H1 (cell line): Measurements from ENCODE around the gene CHD9NB. TPM values are rescaled to one million over a fixed set of nuclear protein-coding genes. Genes with fewer than 3 reads are reported as not detected.
"Not testable (repeated sequence)": the region's sequence is repeated elsewhere in the genome, so short reads cannot be mapped to it uniquely, and the experiment has no call there.

Source experiments
- CTCF ChIA-PET: fragments of 300-600 bp; sonication (Branson Sonifier 250); formaldehyde crosslinking; loops from one replicate; lab custom pipeline; 2021; ENCODE audit not compliant: partially characterized antibody; lab: Charles Lee
- POLR2A ChIA-PET: fragments of 300-600 bp; sonication (Branson Sonifier 250); formaldehyde crosslinking; loops from one replicate; lab custom pipeline; 2021; ENCODE audit warnings: inconsistent platforms; ENCODE audit not compliant: partially characterized antibody; lab: Charles Lee
- DNase-seq, 2 experiments: peaks; one replicate each; pipeline versions ENCODE4 v3.0.0 to v3.0.0-alpha.2; 2010 to 2022; ENCODE audit warnings: low spot score in 2 of 2, low read depth in 1 of 2, mixed read lengths in 1 of 2
- FAIRE-seq: peaks from 2 replicates; lab custom pipeline; 2011; peaks lifted over from hg19 to GRCh38; lab: Jason Lieb, UNC
- H2AFZ ChIP-seq: 2 replicates; pipeline ENCODE4 v1.8.1; 2012; ENCODE audit warnings: low read length, inconsistent platforms
- H2AK5ac ChIP-seq: 2 replicates; pipeline ENCODE4 v1.6.1; 2013; ENCODE audit warnings: low read depth, low read length
- H2BK120ac ChIP-seq: replicated peaks from 2 replicates; pipeline ENCODE3; 2013; ENCODE audit warnings: low read depth, low read length, inconsistent platforms
- H2BK12ac ChIP-seq: 2 replicates; pipeline ENCODE4 v1.6.1; 2013; ENCODE audit warnings: low read depth, low read length
- H2BK15ac ChIP-seq: 2 replicates; pipeline ENCODE4 v1.6.1; 2013; ENCODE audit warnings: low read length
- H2BK20ac ChIP-seq: 2 replicates; pipeline ENCODE4 v1.6.1; 2013; ENCODE audit warnings: low read length
- H2BK5ac ChIP-seq: 2 replicates; pipeline ENCODE4 v1.6.1; 2013; ENCODE audit warnings: low read depth, low read length
- H3K14ac ChIP-seq: 2 replicates; pipeline ENCODE4 v1.6.1; 2013; ENCODE audit warnings: inconsistent platforms; ENCODE audit not compliant: insufficient read length
- H3K18ac ChIP-seq: 2 replicates; pipeline ENCODE4 v1.6.1; 2013; ENCODE audit warnings: low read length; ENCODE audit errors: extremely low read depth
- H3K23ac ChIP-seq: 2 replicates; pipeline ENCODE4 v1.6.1; 2013; ENCODE audit warnings: inconsistent platforms; ENCODE audit not compliant: insufficient read length
- H3K23me2 ChIP-seq: 2 replicates; pipeline ENCODE4 v1.6.1; 2013; ENCODE audit warnings: low read depth, low read length
- H3K27ac ChIP-seq: 2 replicates; pipeline ENCODE4 v1.6.1; 2011; ENCODE audit warnings: low read depth, low read length, inconsistent platforms
- H3K27me3 ChIP-seq, 4 experiments: replicated peaks in 1 of 4; 1 replicate in 1 of 4; 2 replicates in 3 of 4; pipeline versions ENCODE4 v1.6.1 to v1.8.1; 2011 to 2013; ENCODE audit warnings: low read length in 3 of 4, mild to moderate bottlenecking in 3 of 4, inconsistent platforms in 2 of 4, mixed read lengths in 2 of 4, moderate library complexity in 1 of 4; ENCODE audit not compliant: control insufficient read depth in 3 of 4, insufficient read depth in 3 of 4; ENCODE audit errors: extremely low read depth in 1 of 4
- H3K36me3 ChIP-seq, 4 experiments: 2 replicates each; pipeline versions ENCODE4 v1.6.1 to v1.8.1; 2011 to 2013; ENCODE audit warnings: mild to moderate bottlenecking in 4 of 4, low read length in 3 of 4, moderate library complexity in 2 of 4, control low read depth in 1 of 4, inconsistent platforms in 1 of 4; ENCODE audit not compliant: insufficient read depth in 4 of 4, control insufficient read depth in 2 of 4
- H3K4ac ChIP-seq: replicated peaks from 2 replicates; pipeline ENCODE3; 2013; ENCODE audit warnings: low read length, low read depth, mixed read lengths, inconsistent platforms; ENCODE audit not compliant: insufficient read length
- H3K4me1 ChIP-seq, 4 experiments: replicated peaks in 1 of 4; 1 replicate in 1 of 4; 2 replicates in 3 of 4; pipeline versions ENCODE4 v1.6.1 to v1.8.1; 2011 to 2013; ENCODE audit warnings: low read length in 3 of 4, inconsistent platforms in 2 of 4, mixed read lengths in 1 of 4; ENCODE audit not compliant: insufficient read depth in 4 of 4, control insufficient read depth in 3 of 4
- H3K4me2 ChIP-seq, 2 experiments: 2 replicates each; pipeline versions ENCODE4 v1.6.1 to v1.8.1; 2011 to 2013; ENCODE audit warnings: low read depth in 2 of 2, low read length in 2 of 2, control low read depth in 1 of 2, inconsistent platforms in 1 of 2, mild to moderate bottlenecking in 1 of 2; ENCODE audit not compliant: insufficient read depth in 1 of 2
- H3K4me3 ChIP-seq, 4 experiments: fragments of 200-600, 300-600 bp in 1 of 4; sonication (generic), shearing (Covaris generic), sonication (Bioruptor Twin) in 1 of 4; 2 replicates each; pipeline versions ENCODE4 v1.5.1 to v1.8.1; 2011 to 2016; ENCODE audit warnings: low read length in 4 of 4, low read depth in 3 of 4, control low read depth in 2 of 4, inconsistent platforms in 2 of 4, mild to moderate bottlenecking in 2 of 4, mixed read lengths in 1 of 4, moderate library complexity in 1 of 4; ENCODE audit not compliant: insufficient read depth in 2 of 4; ENCODE audit errors: extremely low read depth in 1 of 4
- H3K56ac ChIP-seq: replicated peaks from 2 replicates; pipeline ENCODE3; 2013; ENCODE audit warnings: low read depth, mild to moderate bottlenecking, mixed read lengths, low read length, inconsistent platforms; ENCODE audit not compliant: insufficient read length
- H3K79me1 ChIP-seq: 2 replicates; pipeline ENCODE4 v1.6.1; 2013; ENCODE audit warnings: low read depth, low read length, control low read depth
- H3K79me2 ChIP-seq, 2 experiments: 2 replicates each; pipeline versions ENCODE4 v1.6.1 to v1.8.1; 2012 to 2013; ENCODE audit warnings: low read length in 2 of 2, mild to moderate bottlenecking in 2 of 2, inconsistent platforms in 1 of 2; ENCODE audit not compliant: insufficient read depth in 2 of 2, control insufficient read depth in 1 of 2
- H3K9ac ChIP-seq, 4 experiments: replicated peaks in 1 of 4; 1 replicate in 1 of 4; 2 replicates in 3 of 4; pipeline versions ENCODE4 v1.6.1 to v1.8.1; 2011 to 2013; ENCODE audit warnings: low read depth in 3 of 4, low read length in 3 of 4, control low read depth in 2 of 4, mild to moderate bottlenecking in 2 of 4, moderate library complexity in 2 of 4, inconsistent platforms in 1 of 4; ENCODE audit errors: extremely low read depth in 1 of 4
- H3K9me3 ChIP-seq, 2 experiments: 2 replicates each; pipeline versions ENCODE4 v1.6.1 to v1.8.1; 2012 to 2013; ENCODE audit warnings: mild to moderate bottlenecking in 2 of 2, moderate library complexity in 2 of 2, control low read depth in 1 of 2, inconsistent platforms in 1 of 2, low read depth in 1 of 2, low read length in 1 of 2, mixed read lengths in 1 of 2; ENCODE audit not compliant: insufficient read depth in 2 of 2
- H4K20me1 ChIP-seq, 2 experiments: replicated peaks in 1 of 2; 2 replicates each; pipeline versions ENCODE3 to v1.8.1; 2011 to 2013; ENCODE audit warnings: inconsistent platforms in 2 of 2, low read length in 2 of 2, mild to moderate bottlenecking in 1 of 2; ENCODE audit not compliant: insufficient read depth in 2 of 2, control insufficient read depth in 1 of 2
- H4K5ac ChIP-seq: 2 replicates; pipeline ENCODE4 v1.6.1; 2013; ENCODE audit warnings: low read length, low read depth, mixed read lengths, inconsistent platforms; ENCODE audit not compliant: insufficient read length
- H4K8ac ChIP-seq: 2 replicates; pipeline ENCODE4 v1.8.0; 2013; ENCODE audit warnings: mild to moderate bottlenecking, moderate library complexity, low read length, inconsistent platforms; ENCODE audit not compliant: insufficient read depth; ENCODE audit errors: extremely low read depth
- H4K91ac ChIP-seq: replicated peaks from 2 replicates; pipeline ENCODE3; 2013; ENCODE audit warnings: low read length, mixed read lengths, inconsistent platforms; ENCODE audit not compliant: insufficient read length
- CEBPB ChIP-seq: IDR thresholded peaks from 2 replicates; pipeline ENCODE4 v1.6.1; 2012; ENCODE audit warnings: low read depth, low read length
- JUN ChIP-seq: IDR thresholded peaks from 2 replicates; pipeline ENCODE4 v1.6.1; 2011; ENCODE audit warnings: low read depth, mild to moderate bottlenecking, improper control_type of control experiment, low read length
- NRF1 ChIP-seq: IDR thresholded peaks from 2 replicates; pipeline ENCODE4 v1.6.1; 2011; ENCODE audit warnings: mild to moderate bottlenecking, low read depth, low read length, improper control_type of control experiment
- POLR2AphosphoS5 ChIP-seq: IDR thresholded peaks from 2 replicates; pipeline ENCODE4 v1.6.1; 2011; ENCODE audit warnings: low read depth, low read length
- RBBP5 ChIP-seq: IDR thresholded peaks from 2 replicates; pipeline ENCODE4 v1.7.1; 2012; ENCODE audit warnings: low read depth, mild to moderate bottlenecking, inconsistent platforms, low read length, moderate library complexity, borderline replicate concordance
- SAP30 ChIP-seq: fragments of 300-600 bp; sonication (generic); IDR thresholded peaks from 2 replicates; pipeline ENCODE4 v1.7.1; 2012; ENCODE audit warnings: low read length, moderate library complexity, mild to moderate bottlenecking, inconsistent platforms; ENCODE audit not compliant: insufficient read depth, insufficient replicate concordance
- SIX5 ChIP-seq: IDR thresholded peaks from 2 replicates; pipeline ENCODE4 v1.6.1; 2011; ENCODE audit warnings: mild to moderate bottlenecking, low read depth, low read length
- TBP ChIP-seq: IDR thresholded peaks from 2 replicates; pipeline ENCODE4 v1.6.1; 2011; ENCODE audit warnings: low read depth, low read length, improper control_type of control experiment
- WGBS, 2 experiments: shearing (Covaris generic) in 1 of 2; methylation state at CpG; one replicate each; pipeline versions ENCODE4 v1.1.6 to v1.1.7; 2013 to 2015; ENCODE audit warnings: low lambda C conversion rate in 2 of 2, mixed read lengths in 2 of 2, inconsistent platforms in 1 of 2, low coverage in 1 of 2, missing lambda C conversion rate in 1 of 2; ENCODE audit not compliant: insufficient replicate concordance in 2 of 2, insufficient coverage in 1 of 2, insufficient read length in 1 of 2; ENCODE audit errors: extremely low coverage in 1 of 2, missing lambda C conversion rate in 1 of 2; 5-methylcytosine and 5-hydroxymethylcytosine counted together
- polyA plus RNA-seq, 7 experiments: library from polyadenylated mRNA; depleted of rRNA in 3 of 7; stranded (reverse) in 5 of 7; unstranded in 2 of 7; fragments of >200 nt in 5 of 7; fragments of 200-250 nt in 2 of 7; gene quantifications; 1 replicate in 5 of 7; 2 replicates in 1 of 7; 4 replicates in 1 of 7; pipeline versions ENCODE4 v1.2.1 to v1.2.3, GENCODE V29; 2011 to 2013; ENCODE audit warnings: missing spikeins in 2 of 7, mixed read lengths in 2 of 7
- total RNA-seq: library from RNA; stranded (reverse); fragmentation: NEBNext Ultra II Directional; extraction: Animal tissue kit (Norgen Biotek cat#: 25700); gene quantifications from 2 replicates; pipeline ENCODE4 v1.2.1, GENCODE V29; 2021
- TF ChIP-seq, protein P1 (sequence below), 3 experiments: IDR thresholded peaks; 1 replicate in 2 of 3; 2 replicates in 1 of 3; pipeline versions ENCODE4 v1.5.1 to v1.6.1; 2011; ENCODE audit warnings: low read length in 3 of 3, mild to moderate bottlenecking in 3 of 3, inconsistent platforms in 2 of 3, low read depth in 1 of 3, moderate library complexity in 1 of 3; ENCODE audit not compliant: insufficient read depth in 1 of 3; ENCODE audit errors: control extremely low read depth in 1 of 3

CHD9NB gene
- total and polyA plus RNA-seq, 2 of the 8 experiments (the other 6 are each of a cell fraction or from before 2014, with no cell fraction given) = 4.5 to 5.9 TPM

DNA sequence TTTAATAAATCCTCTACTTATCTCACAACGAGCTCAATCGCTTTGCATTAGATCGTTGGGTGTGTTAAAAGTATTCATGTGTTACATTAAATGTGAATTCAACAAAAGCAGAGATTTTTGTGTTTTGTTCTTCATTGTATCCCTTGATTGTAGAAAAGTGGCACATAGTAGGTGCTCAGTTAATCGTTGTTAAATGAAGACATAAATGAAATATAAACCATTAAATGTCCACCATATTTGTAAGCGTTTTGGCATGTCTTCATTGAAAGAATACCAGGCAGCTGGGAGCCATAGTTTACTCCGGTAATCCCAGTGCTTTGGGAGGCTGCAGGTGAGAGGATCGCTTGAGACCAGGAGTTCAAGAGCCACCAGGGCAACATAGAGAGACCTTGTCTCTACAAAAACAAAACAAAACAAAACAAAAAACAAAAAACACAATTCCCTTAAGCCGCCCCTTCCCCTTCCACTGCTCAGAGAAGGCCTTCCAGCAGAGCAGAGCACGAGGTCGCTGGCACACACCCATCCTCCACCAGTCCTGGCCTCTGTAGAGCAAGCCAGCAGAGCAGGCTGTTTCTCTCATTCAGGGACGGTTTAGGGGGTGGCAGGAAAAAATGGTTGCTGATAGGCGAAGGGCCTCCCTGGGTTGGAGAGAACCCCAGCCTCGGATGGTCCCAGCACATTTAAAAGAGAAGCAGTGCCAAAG is 1.4 kb upstream of the CHD9NB start (continued):
- TF ChIP-seq, protein P1, sequence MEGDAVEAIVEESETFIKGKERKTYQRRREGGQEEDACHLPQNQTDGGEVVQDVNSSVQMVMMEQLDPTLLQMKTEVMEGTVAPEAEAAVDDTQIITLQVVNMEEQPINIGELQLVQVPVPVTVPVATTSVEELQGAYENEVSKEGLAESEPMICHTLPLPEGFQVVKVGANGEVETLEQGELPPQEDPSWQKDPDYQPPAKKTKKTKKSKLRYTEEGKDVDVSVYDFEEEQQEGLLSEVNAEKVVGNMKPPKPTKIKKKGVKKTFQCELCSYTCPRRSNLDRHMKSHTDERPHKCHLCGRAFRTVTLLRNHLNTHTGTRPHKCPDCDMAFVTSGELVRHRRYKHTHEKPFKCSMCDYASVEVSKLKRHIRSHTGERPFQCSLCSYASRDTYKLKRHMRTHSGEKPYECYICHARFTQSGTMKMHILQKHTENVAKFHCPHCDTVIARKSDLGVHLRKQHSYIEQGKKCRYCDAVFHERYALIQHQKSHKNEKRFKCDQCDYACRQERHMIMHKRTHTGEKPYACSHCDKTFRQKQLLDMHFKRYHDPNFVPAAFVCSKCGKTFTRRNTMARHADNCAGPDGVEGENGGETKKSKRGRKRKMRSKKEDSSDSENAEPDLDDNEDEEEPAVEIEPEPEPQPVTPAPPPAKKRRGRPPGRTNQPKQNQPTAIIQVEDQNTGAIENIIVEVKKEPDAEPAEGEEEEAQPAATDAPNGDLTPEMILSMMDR (IDR thresholded peaks at IDR 0.05; ENCODE audit: control extremely low read depth in 1 of 3, insufficient read depth in 1 of 3, low read depth in 1 of 3, low read length in 3 of 3) = no peak
- TF ChIP-seq CEBPB = no peak
- TF ChIP-seq JUN = no peak
- no peak for TF ChIP-seq TBP
- no peak for TF ChIP-seq POLR2AphosphoS5
- no peak for TF ChIP-seq SAP30
- TF ChIP-seq NRF1 = no peak
- no peak for TF ChIP-seq SIX5
- TF ChIP-seq RBBP5 = no peak

DNA sequence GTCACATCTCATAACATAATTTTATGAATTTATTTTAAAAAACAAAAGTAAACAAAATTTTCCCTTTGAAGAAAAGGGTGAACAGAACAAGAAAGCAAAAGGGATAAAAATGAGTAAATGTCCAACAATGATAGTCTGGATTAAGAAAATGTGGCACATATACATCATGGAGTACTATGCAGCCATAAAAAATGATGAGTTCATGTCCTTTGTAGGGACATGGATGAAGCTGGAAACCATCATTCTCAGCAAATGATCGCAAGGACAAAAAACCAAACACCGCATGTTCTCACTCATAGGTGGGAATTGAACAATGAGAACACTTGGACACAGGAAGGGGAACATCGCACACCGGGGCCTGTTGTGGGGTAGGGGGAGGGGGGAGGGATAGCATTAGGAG is 1.4 kb downstream of the CHD9NB start:
- H3K4me2 ChIP-seq, H3K14ac ChIP-seq, H3K9me3 ChIP-seq, H2BK20ac ChIP-seq, H3K4me3 ChIP-seq, H2BK15ac ChIP-seq, H2BK120ac ChIP-seq, CTCF ChIA-PET, H3K27ac ChIP-seq, FAIRE-seq, H4K20me1 ChIP-seq, H2BK5ac ChIP-seq, H3K23me2 ChIP-seq, DNase-seq, H2BK12ac ChIP-seq, H4K91ac ChIP-seq, H3K79me2 ChIP-seq, H4K8ac ChIP-seq, H3K27me3 ChIP-seq, H3K9ac ChIP-seq, H3K23ac ChIP-seq, H3K4ac ChIP-seq, H2AFZ ChIP-seq, H3K36me3 ChIP-seq, H3K79me1 ChIP-seq, H4K5ac ChIP-seq, POLR2A ChIA-PET, H3K4me1 ChIP-seq, H2AK5ac ChIP-seq, H3K18ac ChIP-seq, H3K56ac ChIP-seq: not testable (repeated sequence)
- 86% methylated on average over 4 of the region's 4 CpGs; no CpG with 5 or more reads in 1 of the 2 experiments for WGBS, 2 experiments
